ENCODE data around the gene ARHGAP6. TPM values are rescaled to one million over a fixed set of nuclear protein-coding genes. Genes with fewer than 3 reads are reported as not detected.

Gene ARHGAP6
- total RNA-seq, 1 experiment from 2014 or later, result 0.50 TPM

DNA sequence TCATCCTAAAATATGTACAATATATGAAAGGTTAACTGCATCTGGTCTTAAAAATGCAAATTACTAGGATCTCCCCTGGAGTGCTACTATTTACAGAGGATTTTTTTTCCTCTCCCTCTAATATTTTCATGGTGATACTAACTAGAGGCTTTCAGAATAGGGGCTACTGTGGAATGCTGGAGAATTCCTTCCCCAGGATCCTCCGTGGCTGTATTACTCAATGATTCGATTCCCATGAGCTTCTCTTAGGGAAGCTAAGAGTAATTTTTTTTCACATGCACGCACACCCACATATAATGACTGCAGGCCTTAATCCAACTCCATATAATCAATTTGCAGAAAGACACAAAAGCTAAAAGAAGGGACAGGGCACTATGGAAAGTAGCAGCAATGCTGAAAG, 184.7 kb downstream of the ARHGAP6 start:
- intact Hi-C loops (cut with micrococcal nuclease; ENCODE audit: unreplicated experiment), result no loop called here
- DNase-seq, result no peak
- no peaks in the 10 kb centered on the region for H3K36me3 ChIP-seq (ENCODE audit: control insufficient read depth, insufficient read depth, low read length)
- H3K4me3 ChIP-seq (ENCODE audit: low read depth, low read length), result no peak overlapping the region
- Mint-ChIP-seq H3K4me3 (ENCODE audit: unreplicated experiment) (no peak overlapping the region), H3K27ac (ENCODE audit: unreplicated experiment) (no peak overlapping the region), H3K36me3 (ENCODE audit: insufficient read depth, unreplicated experiment) (no peaks in the 10 kb centered on the region), H3K27me3 (ENCODE audit: insufficient read depth, unreplicated experiment) (no peaks in the 10 kb centered on the region), H3K4me1 (ENCODE audit: low read depth, unreplicated experiment) (no peaks in the 10 kb centered on the region), H3K9me3 (ENCODE audit: unreplicated experiment) (no peaks in the 10 kb centered on the region)
- TF ChIP-seq, protein P1, sequence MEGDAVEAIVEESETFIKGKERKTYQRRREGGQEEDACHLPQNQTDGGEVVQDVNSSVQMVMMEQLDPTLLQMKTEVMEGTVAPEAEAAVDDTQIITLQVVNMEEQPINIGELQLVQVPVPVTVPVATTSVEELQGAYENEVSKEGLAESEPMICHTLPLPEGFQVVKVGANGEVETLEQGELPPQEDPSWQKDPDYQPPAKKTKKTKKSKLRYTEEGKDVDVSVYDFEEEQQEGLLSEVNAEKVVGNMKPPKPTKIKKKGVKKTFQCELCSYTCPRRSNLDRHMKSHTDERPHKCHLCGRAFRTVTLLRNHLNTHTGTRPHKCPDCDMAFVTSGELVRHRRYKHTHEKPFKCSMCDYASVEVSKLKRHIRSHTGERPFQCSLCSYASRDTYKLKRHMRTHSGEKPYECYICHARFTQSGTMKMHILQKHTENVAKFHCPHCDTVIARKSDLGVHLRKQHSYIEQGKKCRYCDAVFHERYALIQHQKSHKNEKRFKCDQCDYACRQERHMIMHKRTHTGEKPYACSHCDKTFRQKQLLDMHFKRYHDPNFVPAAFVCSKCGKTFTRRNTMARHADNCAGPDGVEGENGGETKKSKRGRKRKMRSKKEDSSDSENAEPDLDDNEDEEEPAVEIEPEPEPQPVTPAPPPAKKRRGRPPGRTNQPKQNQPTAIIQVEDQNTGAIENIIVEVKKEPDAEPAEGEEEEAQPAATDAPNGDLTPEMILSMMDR (IDR thresholded peaks at IDR 0.05; ENCODE audit: insufficient read depth in 1 of 2, low read depth in 1 of 2, low read length in 1 of 2, severe bottlenecking in 1 of 2, unreplicated experiment in 1 of 2), result no peak
- no peaks in the 10 kb centered on the region for H3K4me1 ChIP-seq
- no peaks in the 10 kb centered on the region for H3K27me3 ChIP-seq (replicated peaks; ENCODE audit: control insufficient read depth, insufficient read depth, low read length)
- no peaks in the 10 kb centered on the region for H3K9me3 ChIP-seq
- CTCF ChIA-PET, result no interaction called here
- no TSS peak for BruUV-seq (replicated peaks)
- POLR2A ChIA-PET, result no interaction called here

- Mint-ChIP-seq H3K36me3 (ENCODE audit: insufficient read depth, unreplicated experiment) (no peaks in the 10 kb centered on the region), H3K27ac (ENCODE audit: unreplicated experiment) (no peak overlapping the region), H3K4me3 (ENCODE audit: unreplicated experiment) (no peak overlapping the region), H3K9me3 (ENCODE audit: unreplicated experiment) (no peaks in the 10 kb centered on the region), H3K27me3 (ENCODE audit: insufficient read depth, unreplicated experiment) (no peaks in the 10 kb centered on the region), H3K4me1 (ENCODE audit: low read depth, unreplicated experiment) (no peaks in the 10 kb centered on the region)
- no peaks in the 10 kb centered on the region for H3K27me3 ChIP-seq (replicated peaks; ENCODE audit: control insufficient read depth, insufficient read depth, low read length)
- H3K4me1 ChIP-seq, result no peaks in the 10 kb centered on the region
- no TSS peak for BruUV-seq (replicated peaks)
- intact Hi-C loops (cut with micrococcal nuclease; ENCODE audit: unreplicated experiment), result no loop called here
- TF ChIP-seq, protein P1 (IDR thresholded peaks at IDR 0.05; ENCODE audit: insufficient read depth in 1 of 2, low read depth in 1 of 2, low read length in 1 of 2, severe bottlenecking in 1 of 2, unreplicated experiment in 1 of 2), result no peak
- DNase-seq, result no peak
- H3K4me3 ChIP-seq (ENCODE audit: low read depth, low read length), result no peak overlapping the region
- CTCF ChIA-PET, result no interaction called here
- H3K9me3 ChIP-seq, result no peaks in the 10 kb centered on the region
- H3K36me3 ChIP-seq (ENCODE audit: control insufficient read depth, insufficient read depth, low read length), result no peaks in the 10 kb centered on the region
- POLR2A ChIA-PET, result no interaction called here
Measured at GRCh38 chrX:11480626-11481025, 185.1 kb downstream of the ARHGAP6 start.

DNA sequence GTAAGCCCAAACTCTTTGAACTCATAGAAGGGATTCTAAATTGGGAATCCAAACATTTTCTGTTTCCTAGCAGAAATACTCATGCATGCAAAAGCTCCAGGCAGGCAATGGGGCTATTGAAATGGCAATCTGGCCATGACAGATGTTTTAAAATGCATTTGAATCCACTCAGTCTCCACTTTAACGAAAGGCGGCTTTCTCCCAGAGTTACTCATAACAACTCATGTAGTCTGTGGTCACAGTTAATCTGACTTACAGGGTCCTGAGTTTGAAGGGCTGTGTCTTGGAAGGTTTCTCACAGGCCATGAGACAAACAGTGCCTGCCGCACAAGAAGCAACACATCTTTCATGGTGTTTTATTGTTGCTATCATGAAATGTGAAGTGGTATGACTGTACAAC, 186.8 kb downstream of the ARHGAP6 start:
- H3K4me3 ChIP-seq (ENCODE audit: low read depth, low read length), result no peak overlapping the region
- intact Hi-C loops (cut with micrococcal nuclease; ENCODE audit: unreplicated experiment), result no loop called here
- BruUV-seq (replicated peaks), result no TSS peak
- H3K4me3 Mint-ChIP-seq (ENCODE audit: unreplicated experiment), result no peak overlapping the region
- TF ChIP-seq, protein P1 (IDR thresholded peaks at IDR 0.05; ENCODE audit: insufficient read depth in 1 of 2, low read depth in 1 of 2, low read length in 1 of 2, severe bottlenecking in 1 of 2, unreplicated experiment in 1 of 2), result no peak
- no peaks in the 10 kb centered on the region for H3K27me3 ChIP-seq (replicated peaks; ENCODE audit: control insufficient read depth, insufficient read depth, low read length)
- CTCF ChIA-PET, result no interaction called here
- no peaks in the 10 kb centered on the region for H3K9me3 Mint-ChIP-seq (ENCODE audit: unreplicated experiment)
- H3K27me3 Mint-ChIP-seq (ENCODE audit: insufficient read depth, unreplicated experiment), result no peaks in the 10 kb centered on the region
- no peaks in the 10 kb centered on the region for H3K9me3 ChIP-seq
- no peaks in the 10 kb centered on the region for H3K36me3 ChIP-seq (ENCODE audit: control insufficient read depth, insufficient read depth, low read length)
- no peak overlapping the region for H3K27ac Mint-ChIP-seq (ENCODE audit: unreplicated experiment)
- no peaks in the 10 kb centered on the region for H3K4me1 Mint-ChIP-seq (ENCODE audit: low read depth, unreplicated experiment)
- no peaks in the 10 kb centered on the region for H3K36me3 Mint-ChIP-seq (ENCODE audit: insufficient read depth, unreplicated experiment)
- DNase-seq, result no peak
- POLR2A ChIA-PET, result no interaction called here
- no peaks in the 10 kb centered on the region for H3K4me1 ChIP-seq
